Lower leg skin (tissue), 3 donors: Measurements from ENCODE around the gene KDM2B.

Experiments used
- POLR2A ChIP-seq, 2 donors: fragments of 450-650 bp; IDR thresholded peaks; one replicate each; pipeline ENCODE4 v1.6.1; 2016 to 2017; ENCODE audit warnings: antibody characterized with exemption in 2 of 2, mild to moderate bottlenecking in 1 of 2, moderate library complexity in 1 of 2
- TF ChIP-seq, protein P1 (sequence below), 3 donors: fragments of 450-650 bp; IDR thresholded peaks; one replicate each; pipeline ENCODE4 v1.5.1; 2016; ENCODE audit warnings: antibody characterized with exemption in 3 of 3, mild to moderate bottlenecking in 3 of 3, moderate library complexity in 2 of 3

DNA sequence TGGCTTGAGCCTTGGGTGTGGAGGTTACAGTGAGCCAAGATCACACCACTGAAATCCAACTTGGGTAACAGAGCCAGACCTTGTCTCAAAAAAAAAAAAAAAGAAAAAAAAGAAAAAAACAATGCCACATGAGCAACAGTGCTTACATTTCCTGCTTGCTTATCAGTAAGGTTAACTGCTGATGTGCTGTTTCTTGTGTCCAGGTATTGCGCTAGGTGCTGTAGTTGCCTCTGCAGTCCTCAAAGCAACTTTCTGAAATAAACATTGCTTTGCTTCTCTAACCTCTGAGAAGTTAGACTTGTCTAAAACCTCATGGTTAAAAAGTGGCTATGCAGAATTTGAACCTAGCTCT lies 156.2 kb downstream of the KDM2B start:
- TF ChIP-seq, protein P1, sequence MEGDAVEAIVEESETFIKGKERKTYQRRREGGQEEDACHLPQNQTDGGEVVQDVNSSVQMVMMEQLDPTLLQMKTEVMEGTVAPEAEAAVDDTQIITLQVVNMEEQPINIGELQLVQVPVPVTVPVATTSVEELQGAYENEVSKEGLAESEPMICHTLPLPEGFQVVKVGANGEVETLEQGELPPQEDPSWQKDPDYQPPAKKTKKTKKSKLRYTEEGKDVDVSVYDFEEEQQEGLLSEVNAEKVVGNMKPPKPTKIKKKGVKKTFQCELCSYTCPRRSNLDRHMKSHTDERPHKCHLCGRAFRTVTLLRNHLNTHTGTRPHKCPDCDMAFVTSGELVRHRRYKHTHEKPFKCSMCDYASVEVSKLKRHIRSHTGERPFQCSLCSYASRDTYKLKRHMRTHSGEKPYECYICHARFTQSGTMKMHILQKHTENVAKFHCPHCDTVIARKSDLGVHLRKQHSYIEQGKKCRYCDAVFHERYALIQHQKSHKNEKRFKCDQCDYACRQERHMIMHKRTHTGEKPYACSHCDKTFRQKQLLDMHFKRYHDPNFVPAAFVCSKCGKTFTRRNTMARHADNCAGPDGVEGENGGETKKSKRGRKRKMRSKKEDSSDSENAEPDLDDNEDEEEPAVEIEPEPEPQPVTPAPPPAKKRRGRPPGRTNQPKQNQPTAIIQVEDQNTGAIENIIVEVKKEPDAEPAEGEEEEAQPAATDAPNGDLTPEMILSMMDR (IDR thresholded peaks at IDR 0.05) = no peak
- TF ChIP-seq POLR2A (IDR thresholded peaks at IDR 0.05) = no peak
